Measurements from ENCODE around the gene FOXP1.

The FOXP1 gene

DNA sequence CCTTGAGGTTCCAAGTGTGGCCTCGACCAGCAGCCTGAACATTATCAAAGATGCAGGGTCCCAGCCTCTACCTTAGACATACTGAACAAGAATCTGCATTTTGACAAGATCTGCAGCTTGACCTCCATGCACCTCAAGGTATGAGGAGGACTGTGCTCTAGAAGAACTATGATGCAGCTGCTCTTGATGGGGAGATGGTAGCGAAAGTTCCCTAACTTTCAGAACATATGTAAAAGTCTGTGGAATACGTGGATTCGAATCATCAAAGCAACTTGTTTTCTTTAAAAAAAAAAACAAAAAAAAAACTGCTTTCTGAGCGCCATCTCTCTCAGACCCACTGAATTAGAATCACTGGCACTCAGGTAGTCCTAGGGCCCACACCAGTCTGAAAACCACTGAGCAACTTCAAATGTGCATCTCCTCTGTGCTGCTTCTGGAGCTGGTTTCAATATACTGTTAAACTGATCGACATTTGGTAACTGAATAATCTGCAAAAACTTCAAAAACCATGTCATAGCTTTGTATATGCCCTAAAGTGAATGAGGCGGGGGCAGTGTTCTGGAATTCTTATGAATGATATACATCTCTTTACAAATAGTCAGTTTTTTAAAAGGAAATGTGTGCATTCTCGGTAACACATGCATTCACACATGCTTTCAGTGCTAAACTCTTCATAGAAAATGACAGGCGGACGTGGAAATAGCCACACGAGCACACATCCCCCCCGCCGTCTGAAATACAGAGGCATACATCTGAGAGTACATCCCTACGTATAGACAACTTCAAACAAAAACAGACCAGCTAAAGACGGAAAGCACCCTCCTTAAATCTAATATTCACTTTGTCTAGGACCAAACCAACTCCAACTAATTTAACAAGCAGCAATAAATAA is 128.8 kb downstream of the FOXP1 start:
- DNase-seq (ENCODE audit: insufficient read length, low spot score) (no peak), FAIRE-seq (no peak)
- TF ChIP-seq TAF1 (IDR thresholded peaks at IDR 0.05; ENCODE audit: low read depth, low read length) (no peak), POLR2AphosphoS5 (IDR thresholded peaks at IDR 0.05; ENCODE audit: low read depth, low read length) (no peak), PAX5 (IDR thresholded peaks at IDR 0.05; ENCODE audit: insufficient read depth, low read length, severe bottlenecking) (no peak), POU2F2 (IDR thresholded peaks at IDR 0.05; ENCODE audit: low read depth, low read length) (no peak), POLR2A (IDR thresholded peaks at IDR 0.05; ENCODE audit: low read depth, low read length) (no peak), SPI1 (IDR thresholded peaks at IDR 0.05; ENCODE audit: low read depth, low read length) (no peak)

GRCh38 chr3:71453822-71454511 is 129.6 kb downstream of the FOXP1 start:
- FAIRE-seq = no peak
- DNase-seq (ENCODE audit: insufficient read length, low spot score) = no peak
- no peak for TF ChIP-seq TAF1 (IDR thresholded peaks at IDR 0.05; ENCODE audit: low read depth, low read length)
- TF ChIP-seq POLR2A (IDR thresholded peaks at IDR 0.05; ENCODE audit: low read depth, low read length) = no peak
- no peak for TF ChIP-seq PAX5 (IDR thresholded peaks at IDR 0.05; ENCODE audit: insufficient read depth, low read length, severe bottlenecking)
- TF ChIP-seq POU2F2 (IDR thresholded peaks at IDR 0.05; ENCODE audit: low read depth, low read length) = no peak
- TF ChIP-seq POLR2AphosphoS5 (IDR thresholded peaks at IDR 0.05; ENCODE audit: low read depth, low read length) = no peak
- no peak for TF ChIP-seq SPI1 (IDR thresholded peaks at IDR 0.05; ENCODE audit: low read depth, low read length)

GRCh38 chr3:71453319-71453718 is 130.2 kb downstream of the FOXP1 start:
- FAIRE-seq = no peak
- no peak for DNase-seq (ENCODE audit: insufficient read length, low spot score)
- TF ChIP-seq PAX5 (IDR thresholded peaks at IDR 0.05; ENCODE audit: insufficient read depth, low read length, severe bottlenecking) (no peak), POLR2AphosphoS5 (IDR thresholded peaks at IDR 0.05; ENCODE audit: low read depth, low read length) (no peak), POU2F2 (IDR thresholded peaks at IDR 0.05; ENCODE audit: low read depth, low read length) (no peak)

DNA sequence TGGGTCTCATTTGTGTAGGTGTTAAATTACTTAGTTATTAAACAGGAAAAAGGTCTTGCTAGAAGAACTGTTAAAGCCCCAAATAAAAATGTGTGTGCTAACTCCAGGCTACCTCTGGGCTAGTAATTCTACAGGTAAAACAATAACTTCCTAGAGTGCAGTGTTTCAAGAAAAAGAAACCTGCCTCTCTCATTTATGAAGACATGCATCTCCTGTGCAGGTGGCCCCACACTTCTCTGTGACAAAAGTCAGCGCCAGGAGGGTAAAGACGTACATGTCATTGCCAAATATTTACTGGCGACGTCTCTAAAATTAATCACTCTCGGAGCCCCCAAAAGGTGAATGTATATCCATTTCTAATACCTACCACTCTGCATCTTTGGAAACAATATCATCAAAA is 131.7 kb downstream of the FOXP1 start:
- TF ChIP-seq PAX5 (IDR thresholded peaks at IDR 0.05; ENCODE audit: insufficient read depth, low read length, severe bottlenecking) = no peak
- DNase-seq (ENCODE audit: insufficient read length, low spot score) (no peak), FAIRE-seq (no peak)

DNA sequence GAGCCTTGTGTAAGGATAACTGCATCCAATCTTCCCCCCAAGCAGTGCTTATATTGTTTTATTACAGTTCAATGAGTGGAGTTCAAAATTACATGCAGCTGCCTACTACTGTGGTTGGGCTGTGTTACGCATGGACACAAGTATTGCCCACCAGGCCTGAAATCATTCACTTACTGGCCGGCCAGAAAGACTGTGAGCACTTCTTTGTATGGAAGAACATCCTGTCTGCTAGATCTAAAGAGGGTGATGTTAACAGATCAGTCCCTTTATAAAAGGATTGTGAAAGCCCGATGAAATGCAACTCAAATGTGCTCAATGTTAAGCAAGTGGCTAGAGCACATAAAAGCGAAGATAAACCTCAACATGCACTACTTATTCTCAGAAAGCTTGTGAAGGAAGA is 132.5 kb downstream of the FOXP1 start:
- DNase-seq (ENCODE audit: insufficient read length, low spot score) = no peak
- no peak for FAIRE-seq
- no peak for TF ChIP-seq POLR2AphosphoS5 (IDR thresholded peaks at IDR 0.05; ENCODE audit: low read depth, low read length)
- no peak for TF ChIP-seq POU2F2 (IDR thresholded peaks at IDR 0.05; ENCODE audit: low read depth, low read length)
- no peak for TF ChIP-seq SPI1 (IDR thresholded peaks at IDR 0.05; ENCODE audit: low read depth, low read length)
- TF ChIP-seq POLR2A (IDR thresholded peaks at IDR 0.05; ENCODE audit: low read depth, low read length) = no peak
- no peak for TF ChIP-seq PAX5 (IDR thresholded peaks at IDR 0.05; ENCODE audit: insufficient read depth, low read length, severe bottlenecking)
- TF ChIP-seq TAF1 (IDR thresholded peaks at IDR 0.05; ENCODE audit: low read depth, low read length) = no peak

DNA sequence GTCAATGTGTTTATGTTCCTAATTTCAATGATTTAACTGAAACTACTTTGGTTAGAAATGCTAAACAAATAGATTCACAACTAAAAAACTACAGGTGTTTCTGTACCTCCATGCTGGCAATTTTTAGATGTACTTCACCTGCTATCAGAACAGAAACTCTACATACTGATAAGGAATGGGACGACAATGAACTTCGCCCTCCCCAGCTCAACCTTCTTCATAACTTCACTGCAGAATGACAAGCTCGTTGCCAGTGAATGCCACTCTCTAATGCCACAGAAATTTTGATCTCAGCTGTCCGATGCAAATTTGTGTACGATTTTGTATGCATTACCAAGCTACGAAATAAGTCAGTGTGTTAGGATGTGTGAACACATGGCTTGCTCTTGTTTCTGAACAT is 133.4 kb downstream of the FOXP1 start:
- TF ChIP-seq POLR2A (IDR thresholded peaks at IDR 0.05; ENCODE audit: low read depth, low read length) (no peak), PAX5 (IDR thresholded peaks at IDR 0.05; ENCODE audit: insufficient read depth, low read length, severe bottlenecking) (no peak), POLR2AphosphoS5 (IDR thresholded peaks at IDR 0.05; ENCODE audit: low read depth, low read length) (no peak), POU2F2 (IDR thresholded peaks at IDR 0.05; ENCODE audit: low read depth, low read length) (no peak), SPI1 (IDR thresholded peaks at IDR 0.05; ENCODE audit: low read depth, low read length) (no peak), TAF1 (IDR thresholded peaks at IDR 0.05; ENCODE audit: low read depth, low read length) (no peak)
- DNase-seq (ENCODE audit: insufficient read length, low spot score) (no peak), FAIRE-seq (no peak)

GRCh38 chr3:71447803-71448202 is 135.7 kb downstream of the FOXP1 start:
- FAIRE-seq = no peak
- no peak for TF ChIP-seq SPI1 (IDR thresholded peaks at IDR 0.05; ENCODE audit: low read depth, low read length)
- no peak for TF ChIP-seq PAX5 (IDR thresholded peaks at IDR 0.05; ENCODE audit: insufficient read depth, low read length, severe bottlenecking)
- no peak for TF ChIP-seq POLR2A (IDR thresholded peaks at IDR 0.05; ENCODE audit: low read depth, low read length)
- no peak for TF ChIP-seq POU2F2 (IDR thresholded peaks at IDR 0.05; ENCODE audit: low read depth, low read length)
- no peak for TF ChIP-seq POLR2AphosphoS5 (IDR thresholded peaks at IDR 0.05; ENCODE audit: low read depth, low read length)
- no peak for TF ChIP-seq TAF1 (IDR thresholded peaks at IDR 0.05; ENCODE audit: low read depth, low read length)
- no peak for DNase-seq (ENCODE audit: insufficient read length, low spot score)

DNA sequence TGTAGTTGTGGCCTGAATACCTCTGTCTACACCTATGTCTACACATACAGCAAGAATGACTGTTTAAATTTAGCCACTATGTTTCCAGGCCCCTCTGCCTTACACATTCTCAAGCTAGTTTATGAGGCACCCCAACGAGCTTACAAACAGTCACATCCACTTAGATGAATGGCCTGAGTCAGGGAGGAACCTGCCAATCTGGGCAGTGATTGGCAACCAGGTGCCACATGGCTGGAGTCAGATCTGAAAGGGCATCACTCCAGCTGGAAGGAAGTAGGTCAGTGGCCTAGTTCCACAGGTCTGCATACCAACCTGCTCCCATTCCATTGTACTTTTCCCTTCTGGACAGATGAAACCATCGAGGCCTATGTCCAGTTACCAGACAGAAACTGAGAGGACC is 136.3 kb downstream of the FOXP1 start:
- FAIRE-seq = peak; percentile 68
- TF ChIP-seq POLR2A (IDR thresholded peaks at IDR 0.05; ENCODE audit: low read depth, low read length) (no peak), TAF1 (IDR thresholded peaks at IDR 0.05; ENCODE audit: low read depth, low read length) (no peak), POU2F2 (IDR thresholded peaks at IDR 0.05; ENCODE audit: low read depth, low read length) (no peak), SPI1 (IDR thresholded peaks at IDR 0.05; ENCODE audit: low read depth, low read length) (no peak)
- DNase-seq (ENCODE audit: insufficient read length, low spot score) = no peak

DNA sequence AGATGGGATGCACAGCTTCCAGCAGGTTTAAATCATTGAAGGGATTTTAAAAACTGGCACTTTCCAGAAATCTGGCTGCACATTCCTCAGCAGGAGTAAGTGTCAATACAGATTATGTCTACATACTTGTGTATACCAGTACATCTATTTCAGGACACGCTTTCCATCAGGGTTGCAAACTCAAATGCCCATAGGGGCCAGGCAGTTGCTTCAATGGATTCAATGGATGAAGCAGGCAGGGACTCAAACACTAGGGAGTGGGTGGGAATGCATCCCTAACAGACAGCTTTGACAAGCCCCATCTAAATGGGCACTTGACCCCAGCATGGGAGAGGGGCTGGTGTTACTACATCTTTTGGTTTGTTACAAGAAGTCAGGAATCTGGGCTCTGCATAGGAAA is 136.8 kb downstream of the FOXP1 start:
- FAIRE-seq (no peak), DNase-seq (ENCODE audit: insufficient read length, low spot score) (no peak)
- TF ChIP-seq SPI1 (IDR thresholded peaks at IDR 0.05; ENCODE audit: low read depth, low read length) = no peak
- TF ChIP-seq POLR2AphosphoS5 (IDR thresholded peaks at IDR 0.05; ENCODE audit: low read depth, low read length) = no peak
- TF ChIP-seq POLR2A (IDR thresholded peaks at IDR 0.05; ENCODE audit: low read depth, low read length) = no peak
- TF ChIP-seq PAX5 (IDR thresholded peaks at IDR 0.05; ENCODE audit: insufficient read depth, low read length, severe bottlenecking) = no peak
- no peak for TF ChIP-seq POU2F2 (IDR thresholded peaks at IDR 0.05; ENCODE audit: low read depth, low read length)
- no peak for TF ChIP-seq TAF1 (IDR thresholded peaks at IDR 0.05; ENCODE audit: low read depth, low read length)

DNA sequence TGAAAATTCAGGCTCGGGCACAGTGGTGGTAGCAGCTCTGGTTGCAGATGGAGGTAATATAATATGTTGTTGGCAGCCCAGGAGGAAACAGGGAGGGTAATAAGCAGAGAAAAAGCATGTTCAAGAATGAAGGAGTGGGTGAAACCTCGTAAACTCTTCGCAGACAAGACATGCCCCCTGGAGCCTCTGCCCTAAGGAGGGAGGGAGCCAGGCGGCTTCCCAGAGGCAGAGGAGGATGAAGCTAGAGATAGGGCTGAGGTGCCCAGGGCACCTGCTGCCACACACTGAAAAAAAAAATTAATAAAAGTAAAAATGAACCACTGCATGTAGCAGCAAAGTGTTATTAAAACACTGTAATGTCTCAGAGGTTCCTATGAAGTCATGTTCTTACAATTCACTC is 137.3 kb downstream of the FOXP1 start:
- TF ChIP-seq PAX5 (IDR thresholded peaks at IDR 0.05; ENCODE audit: insufficient read depth, low read length, severe bottlenecking) (no peak), POLR2A (IDR thresholded peaks at IDR 0.05; ENCODE audit: low read depth, low read length) (no peak), POU2F2 (IDR thresholded peaks at IDR 0.05; ENCODE audit: low read depth, low read length) (no peak), TAF1 (IDR thresholded peaks at IDR 0.05; ENCODE audit: low read depth, low read length) (no peak), SPI1 (IDR thresholded peaks at IDR 0.05; ENCODE audit: low read depth, low read length) (no peak), POLR2AphosphoS5 (IDR thresholded peaks at IDR 0.05; ENCODE audit: low read depth, low read length) (no peak)
- no peak for FAIRE-seq
- DNase-seq (ENCODE audit: insufficient read length, low spot score) = no peak
